GM20000 (cell line): ENCODE data around the gene SLC29A1.
A peak's percentile ranks its signal among the peaks of the same experiment; 100 is the strongest.

ENCODE experiments used
- DNase-seq: peaks from one replicate; pipeline ENCODE4 v3.0.0; 2012; ENCODE audit warnings: low spot score
- CTCF ChIP-seq: IDR thresholded peaks from 2 replicates; pipeline ENCODE4 v1.5.1; 2012; ENCODE audit warnings: mild to moderate bottlenecking, control low read depth; ENCODE audit errors: extremely low read depth, missing control alignments

SLC29A1 gene

GRCh38 chr6:44224029-44224964 is 902 bp downstream of the SLC29A1 start:
- peak; percentile 55 for DNase-seq
- TF ChIP-seq CTCF = peak; percentile 20

GRCh38 chr6:44224965-44225305 is 1.5 kb downstream of the SLC29A1 start:
- peak; percentile 18 for DNase-seq

GRCh38 chr6:44225579-44226325 is 2.4 kb downstream of the SLC29A1 start:
- TF ChIP-seq CTCF = no peak
- DNase-seq = peak; percentile 23

More at GRCh38 chr6:44224965-44225305, 1.5 kb downstream of the SLC29A1 start:
- no peak for TF ChIP-seq CTCF

- peak; percentile 12 for DNase-seq
- no peak for TF ChIP-seq CTCF
These were observed 3.2 kb downstream of the SLC29A1 start for GRCh38 chr6:44226368-44227147.

GRCh38 chr6:44227148-44227793 is 3.9 kb downstream of the SLC29A1 start:
- DNase-seq = peak; percentile 10
- no peak for TF ChIP-seq CTCF

GRCh38 chr6:44228031-44228430 is 4.6 kb downstream of the SLC29A1 start:
- peak; percentile 3 for DNase-seq

More at GRCh38 chr6:44228031-44228430, 4.6 kb downstream of the SLC29A1 start:
- no peak for TF ChIP-seq CTCF
